Activated CD4-positive, alpha-beta T cell treated with anti-CD3 and anti-CD28 coated beads, Interleukin-2, Interleukin-6, amounts not matched to agents 100 ng/mL and 50 ng/mL, durations not matched to agents 16 hours and 8 hours (primary cell): ENCODE data around the gene VPS54.
"Not testable (repeated sequence)": the region's sequence is repeated elsewhere in the genome, so short reads cannot be mapped to it uniquely, and the experiment has no call there.

Experiments used
- DNase-seq: peaks from one replicate; pipeline ENCODE4 v3.0.0-alpha.2; 2020

VPS54 gene

DNA sequence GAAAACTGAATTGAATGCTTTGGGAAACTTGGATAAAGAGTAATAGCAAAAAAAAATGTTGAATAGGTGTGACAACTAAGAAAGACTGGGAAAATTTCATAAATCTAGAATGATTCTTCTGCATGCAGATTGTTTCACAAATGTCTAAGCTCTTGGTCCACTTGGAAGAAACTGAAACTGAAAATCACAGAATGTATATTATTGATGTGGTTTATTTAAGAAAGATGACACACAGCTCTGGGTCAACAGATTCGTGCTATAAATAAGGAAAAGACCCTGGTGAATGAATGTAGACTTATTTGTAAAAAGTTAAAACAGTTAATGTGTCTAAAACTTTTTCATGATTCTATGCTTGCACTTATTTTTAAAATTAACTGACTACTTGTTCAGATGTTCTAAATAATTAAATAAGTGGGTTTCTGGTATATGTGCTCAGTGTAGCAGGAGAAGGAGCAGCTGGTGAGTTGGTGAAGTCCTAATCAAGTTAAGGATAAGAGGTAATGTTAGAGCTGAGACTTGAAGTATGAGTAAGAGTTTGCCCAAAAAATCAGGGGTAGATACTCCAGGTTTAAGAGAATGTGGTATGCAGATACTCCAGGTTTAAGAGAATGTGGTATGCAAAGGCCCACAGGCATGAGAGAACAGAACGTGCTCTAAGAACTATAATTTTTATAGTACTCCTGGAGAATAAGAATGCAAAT lies 153.1 kb downstream of the VPS54 start:
- no peak for DNase-seq

GRCh38 chr2:63865159-63865799 lies 153.9 kb downstream of the VPS54 start:
- no peak for DNase-seq

DNA sequence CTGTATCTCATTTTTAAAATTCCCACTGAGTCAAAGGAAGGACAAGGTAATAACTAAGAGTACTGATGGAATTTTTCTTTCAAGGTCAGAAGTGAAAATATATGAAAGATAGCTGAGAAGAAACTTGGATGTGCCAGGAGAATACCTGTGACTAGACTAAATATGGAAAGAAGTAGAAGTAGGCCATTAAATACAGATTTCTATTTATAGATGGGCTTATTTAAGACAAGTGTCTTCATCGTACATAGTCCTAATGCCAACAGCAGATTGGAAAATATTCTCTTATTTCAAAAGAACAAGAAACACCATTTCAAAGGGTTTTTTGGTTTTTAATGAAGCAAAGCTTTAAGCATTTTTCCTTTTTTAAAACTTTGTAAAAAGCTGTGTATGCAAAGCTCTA lies 155.5 kb downstream of the VPS54 start:
- DNase-seq = no peak

DNA sequence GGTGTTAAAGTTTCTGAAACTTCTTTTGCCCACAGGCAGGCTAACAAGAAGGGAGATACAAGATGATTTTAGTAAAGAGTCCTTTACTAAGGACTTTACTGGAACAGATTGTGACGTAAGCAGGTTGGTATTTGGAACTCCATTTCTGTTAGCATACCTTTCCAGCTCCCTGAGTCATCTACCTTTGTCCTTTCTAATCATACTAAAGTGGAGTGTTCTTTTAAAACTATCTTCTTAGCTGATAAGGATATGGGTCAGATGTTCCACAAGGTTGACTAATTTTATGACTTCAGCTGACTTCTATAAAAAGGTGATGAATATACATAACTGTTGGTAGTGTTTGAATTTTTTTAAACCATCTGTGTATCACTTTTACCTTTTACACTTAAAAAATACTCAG lies 156.4 kb downstream of the VPS54 start:
- no peak for DNase-seq

DNA sequence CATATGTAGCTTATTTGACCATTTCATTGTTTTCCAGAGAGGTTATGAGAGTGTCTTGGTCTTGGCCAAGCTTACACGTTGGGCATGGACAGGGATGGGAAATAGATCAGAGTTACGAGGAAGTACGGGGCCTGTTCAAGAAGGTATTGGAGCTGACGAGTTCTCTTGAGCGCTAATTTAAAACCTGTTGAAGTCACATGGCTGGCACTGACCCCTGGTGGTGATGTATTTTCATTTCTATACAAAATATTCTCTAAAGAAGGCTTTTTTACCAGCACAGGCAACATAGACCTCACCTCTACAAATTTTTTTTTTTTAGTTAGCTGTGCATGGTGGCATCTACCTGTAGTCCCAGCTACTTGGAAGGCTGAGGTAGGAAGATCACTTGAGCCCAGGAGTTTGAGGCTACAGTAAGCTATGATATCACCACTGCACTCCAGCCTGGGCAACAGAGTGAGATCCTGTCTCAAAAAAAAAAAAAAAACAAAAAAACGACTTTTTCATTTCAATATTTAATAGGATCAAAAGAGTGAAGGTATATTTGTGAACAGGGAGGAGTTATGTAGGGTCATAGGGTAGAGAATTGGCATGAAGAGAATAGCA lies 157.9 kb downstream of the VPS54 start:
- DNase-seq = peak; percentile 50

- DNase-seq = no peak
Observed at GRCh38 chr2:63858291-63858690, 160.9 kb downstream of the VPS54 start.

GRCh38 chr2:63856303-63856603 lies 163.0 kb downstream of the VPS54 start:
- DNase-seq = peak; percentile 62

DNA sequence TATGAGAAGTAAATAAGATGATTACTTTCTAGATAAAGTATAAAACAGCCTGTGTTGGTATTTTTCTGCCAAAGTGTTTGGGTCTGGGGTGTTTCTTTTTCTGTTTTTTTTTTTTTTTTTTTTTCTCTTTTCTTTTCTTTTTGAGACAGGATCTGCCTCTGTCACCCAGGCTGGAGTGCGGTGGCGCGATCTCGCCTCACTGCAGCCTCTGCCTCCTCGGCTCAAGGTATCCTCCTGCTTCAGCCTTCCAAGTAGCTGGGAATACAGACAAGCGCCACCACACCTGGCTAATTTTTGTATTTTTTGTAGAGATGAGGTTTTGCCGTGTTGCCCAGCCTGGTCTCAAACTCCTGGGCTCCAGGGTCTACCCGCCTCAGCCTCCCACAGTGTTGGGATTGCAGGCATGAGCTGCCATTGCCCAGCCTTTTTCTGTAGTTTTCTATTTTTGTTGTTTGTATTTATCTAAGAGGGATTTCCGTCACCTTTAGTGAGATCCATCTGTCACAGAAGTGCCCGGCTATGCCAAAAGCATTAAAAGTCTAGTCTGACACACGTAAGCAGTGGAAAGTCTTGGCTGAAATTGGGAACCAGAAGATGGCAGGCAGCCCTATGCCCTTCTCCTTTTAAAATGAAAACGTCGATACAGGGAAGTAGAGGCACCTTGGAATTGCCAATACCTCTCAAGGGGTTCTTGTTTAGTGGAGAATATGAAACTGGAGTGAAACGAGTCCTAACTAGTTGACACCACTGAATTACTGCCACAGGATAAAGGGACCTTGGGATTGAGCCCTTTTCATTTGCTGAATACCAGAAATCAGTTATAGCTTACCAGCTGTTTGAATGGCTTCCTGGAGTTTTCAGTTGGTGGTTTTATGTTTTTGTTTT lies 163.6 kb downstream of the VPS54 start:
- no peak for DNase-seq

DNA sequence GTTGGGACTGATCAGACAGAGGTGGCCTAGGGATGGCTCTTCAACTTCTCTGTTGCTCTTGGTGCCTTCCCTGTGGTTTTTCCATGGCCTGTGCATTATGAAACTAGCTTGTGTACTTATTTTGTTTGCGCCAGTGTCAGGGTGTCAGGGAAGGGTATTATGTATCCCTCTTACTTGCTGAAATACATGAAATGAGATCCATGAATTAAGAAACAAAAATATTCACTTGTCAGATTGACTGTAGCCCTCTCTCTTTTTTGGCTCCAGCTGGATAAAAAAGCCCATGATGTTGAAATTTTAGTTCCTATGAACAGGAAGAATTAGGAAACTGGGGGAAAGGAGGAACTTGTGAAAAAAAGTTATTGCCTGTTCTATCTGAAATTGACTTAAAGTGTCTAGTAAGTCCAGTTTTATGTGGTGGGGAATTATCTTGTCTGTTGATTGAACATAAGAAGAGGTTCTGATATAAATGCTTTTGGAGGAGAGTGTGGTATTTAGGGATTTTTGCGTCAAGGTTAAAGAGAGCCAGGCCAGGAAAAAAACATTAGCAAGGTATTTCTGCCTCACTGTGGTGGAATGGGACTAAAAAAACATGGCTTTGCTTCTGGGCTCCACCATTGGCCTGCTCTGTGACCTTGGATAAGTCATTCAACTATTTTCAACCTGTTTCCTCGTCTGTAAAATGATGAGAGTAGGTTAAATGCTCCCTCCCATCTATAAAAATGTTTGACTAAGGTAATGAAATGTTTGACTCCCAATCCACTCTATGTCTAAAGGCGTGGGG lies 165.5 kb downstream of the VPS54 start:
- no peak for DNase-seq

DNA sequence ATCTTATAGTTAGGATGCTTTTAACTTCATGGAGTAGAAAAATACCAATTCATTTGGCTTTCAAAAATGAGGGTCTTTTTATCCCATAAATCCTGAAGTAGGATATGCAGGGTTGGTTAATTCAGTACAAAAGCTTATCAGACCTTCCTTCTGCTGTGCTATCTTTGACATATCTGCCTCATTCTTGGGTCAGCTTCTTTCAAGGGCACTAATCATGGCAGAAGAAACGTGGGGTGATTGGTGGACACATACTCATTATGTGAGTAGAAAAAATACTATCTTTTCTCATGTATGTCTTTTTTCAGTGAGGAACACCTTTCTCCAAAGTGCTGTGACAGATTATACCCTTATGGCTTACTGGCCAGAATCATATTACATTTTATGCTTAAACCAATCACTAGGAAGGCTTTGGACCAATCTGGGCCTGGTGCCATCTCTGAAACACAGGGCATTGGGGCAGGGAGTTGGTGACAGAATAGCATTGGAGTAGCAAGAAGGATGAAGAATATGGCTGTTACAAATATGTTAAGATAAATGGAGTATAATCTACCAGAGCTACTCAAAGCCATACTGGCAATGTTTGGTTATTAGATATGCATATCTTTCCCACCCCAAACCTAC lies 167.4 kb downstream of the VPS54 start:
- DNase-seq = no peak

DNA sequence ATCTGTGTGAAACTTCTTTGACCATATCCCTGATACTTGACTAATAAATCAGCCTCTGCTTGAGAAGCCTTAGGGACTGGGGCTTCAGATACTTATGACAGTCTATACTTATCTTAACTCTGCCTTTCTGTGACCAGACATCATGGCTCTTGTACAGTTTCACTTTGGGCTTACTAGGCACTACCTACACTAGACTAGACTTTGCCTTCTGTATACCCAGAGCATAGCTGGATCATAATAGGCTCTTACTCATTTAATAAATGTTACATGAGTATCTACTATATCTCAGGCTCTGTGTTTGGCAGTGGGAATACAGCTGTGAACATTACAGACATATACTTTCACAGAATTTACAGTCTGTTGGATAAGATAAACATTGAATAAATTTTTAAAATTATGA lies 168.6 kb downstream of the VPS54 start:
- DNase-seq = no peak

GRCh38 chr2:63850204-63850571 lies 169.0 kb downstream of the VPS54 start:
- no peak for DNase-seq

- DNase-seq = no peak
Observed at GRCh38 chr2:63849381-63850203, 169.6 kb downstream of the VPS54 start.

DNA sequence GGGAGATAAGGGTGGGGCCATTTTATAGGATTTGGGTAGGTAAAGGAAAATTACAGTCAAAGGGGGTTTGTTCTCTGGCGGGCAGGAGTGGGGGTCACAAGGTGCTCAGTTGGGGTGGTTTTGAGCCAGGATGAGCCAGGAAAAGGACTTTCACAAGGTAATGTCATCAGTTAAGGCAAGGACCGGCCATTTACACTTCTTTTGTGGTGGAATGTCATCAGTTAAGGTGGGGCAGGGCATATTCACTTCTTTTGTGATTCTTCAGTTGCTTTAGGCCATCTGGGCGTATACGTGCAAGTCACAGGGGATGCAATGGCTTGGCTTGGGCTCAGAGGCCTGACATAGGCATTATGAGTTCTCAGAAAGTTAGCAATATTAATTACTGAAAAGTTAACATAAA lies 171.7 kb downstream of the VPS54 start:
- not testable (repeated sequence) for DNase-seq

- DNase-seq = no peak
Observed at GRCh38 chr2:63846487-63846886, 172.7 kb downstream of the VPS54 start.

- DNase-seq = no peak
Observed at GRCh38 chr2:63845866-63846265, 173.4 kb downstream of the VPS54 start.

DNA sequence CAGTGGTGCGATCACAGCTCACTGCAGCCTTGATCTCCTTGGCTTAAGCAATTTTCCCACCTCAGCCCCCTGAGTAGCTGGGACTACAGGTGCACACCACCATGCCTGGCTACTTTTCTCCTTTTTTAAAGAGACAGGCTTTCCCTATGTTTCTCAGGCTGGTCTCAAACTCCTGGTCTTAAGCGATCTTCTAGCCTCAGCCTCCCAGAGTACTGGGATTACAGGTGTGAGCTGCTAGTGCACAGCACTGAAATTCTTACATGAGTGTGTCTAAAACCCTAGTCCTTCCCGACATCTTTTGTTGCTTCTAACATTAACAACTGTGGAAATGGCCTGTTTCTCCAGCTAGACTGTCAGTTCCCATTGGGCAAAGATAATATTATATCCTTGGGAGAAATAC lies 174.6 kb downstream of the VPS54 start:
- DNase-seq = no peak

DNA sequence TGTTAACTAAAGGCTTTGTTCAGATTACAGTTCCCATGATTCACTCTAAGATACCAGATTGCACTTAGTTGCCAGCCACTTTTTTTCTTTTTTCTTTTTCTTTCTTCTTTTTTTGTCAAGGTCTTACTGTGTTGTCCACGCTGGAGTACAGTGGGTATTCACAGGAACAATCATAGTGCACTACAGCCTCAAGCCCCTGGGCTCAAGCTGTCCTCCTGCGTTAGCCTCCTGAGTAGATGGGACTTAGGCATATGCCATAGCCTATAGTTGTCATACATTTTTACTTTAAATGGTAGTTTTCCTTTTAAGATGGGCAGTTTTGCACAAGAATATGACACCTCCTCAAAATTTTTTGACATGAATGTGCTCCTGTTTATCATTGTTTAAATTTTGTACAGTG lies 175.4 kb downstream of the VPS54 start:
- no peak for DNase-seq

GRCh38 chr2:63843093-63843492 lies 176.1 kb downstream of the VPS54 start:
- DNase-seq = no peak

GRCh38 chr2:63842149-63843061 lies 176.8 kb downstream of the VPS54 start:
- peak; percentile 34 for DNase-seq
